PFSK-1 (cell line): ENCODE measurements around the gene GSE1.

Experiments
- FOXP2 ChIP-seq: optimal IDR thresholded peaks from 2 replicates; pipeline ENCODE3; 2011; ENCODE audit warnings: borderline replicate concordance, control low read depth, inconsistent platforms; ENCODE audit not compliant: insufficient read depth; ENCODE audit errors: extremely low read length, extremely low read depth
- POLR2AphosphoS5 ChIP-seq: IDR thresholded peaks from 2 replicates; pipeline ENCODE4 v1.6.1; 2012; ENCODE audit warnings: low read depth, mild to moderate bottlenecking, control low read depth, low read length, moderate library complexity
- SIN3A ChIP-seq: IDR thresholded peaks from 2 replicates; pipeline ENCODE4 v1.6.1; 2012; ENCODE audit warnings: mild to moderate bottlenecking, low read length, moderate library complexity, borderline replicate concordance; ENCODE audit not compliant: insufficient read depth
- TAF1 ChIP-seq: IDR thresholded peaks from 2 replicates; pipeline ENCODE4 v1.6.1; 2012; ENCODE audit warnings: low read length, control low read depth, borderline replicate concordance; ENCODE audit not compliant: insufficient read depth
- TF ChIP-seq, protein P1 (sequence below), 2 experiments: IDR thresholded peaks; 2 replicates each; pipeline versions ENCODE4 v1.6.1 to v1.8.0; 2011 to 2012; ENCODE audit warnings: low read depth in 2 of 2, low read length in 2 of 2, control low read depth in 1 of 2, inconsistent platforms in 1 of 2, mild to moderate bottlenecking in 1 of 2, moderate library complexity in 1 of 2; ENCODE audit not compliant: insufficient read depth in 1 of 2

DNA sequence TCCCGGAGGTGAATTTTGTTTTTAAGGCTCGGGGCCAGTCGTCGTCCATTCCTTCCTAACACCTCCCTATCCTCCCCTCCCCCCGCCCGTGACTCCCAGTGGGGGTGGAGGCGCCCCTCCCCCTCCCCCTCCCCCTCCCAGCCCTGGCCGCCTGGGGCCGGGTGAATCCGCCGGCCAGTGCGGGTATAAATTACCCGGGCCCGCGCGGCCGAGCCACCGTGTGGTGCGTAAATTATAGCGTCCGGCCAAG lies 2.0 kb upstream of the GSE1 start:
- TF ChIP-seq SIN3A = no peak
- no peak for TF ChIP-seq POLR2AphosphoS5
- TF ChIP-seq FOXP2 = no peak
- TF ChIP-seq, protein P1, sequence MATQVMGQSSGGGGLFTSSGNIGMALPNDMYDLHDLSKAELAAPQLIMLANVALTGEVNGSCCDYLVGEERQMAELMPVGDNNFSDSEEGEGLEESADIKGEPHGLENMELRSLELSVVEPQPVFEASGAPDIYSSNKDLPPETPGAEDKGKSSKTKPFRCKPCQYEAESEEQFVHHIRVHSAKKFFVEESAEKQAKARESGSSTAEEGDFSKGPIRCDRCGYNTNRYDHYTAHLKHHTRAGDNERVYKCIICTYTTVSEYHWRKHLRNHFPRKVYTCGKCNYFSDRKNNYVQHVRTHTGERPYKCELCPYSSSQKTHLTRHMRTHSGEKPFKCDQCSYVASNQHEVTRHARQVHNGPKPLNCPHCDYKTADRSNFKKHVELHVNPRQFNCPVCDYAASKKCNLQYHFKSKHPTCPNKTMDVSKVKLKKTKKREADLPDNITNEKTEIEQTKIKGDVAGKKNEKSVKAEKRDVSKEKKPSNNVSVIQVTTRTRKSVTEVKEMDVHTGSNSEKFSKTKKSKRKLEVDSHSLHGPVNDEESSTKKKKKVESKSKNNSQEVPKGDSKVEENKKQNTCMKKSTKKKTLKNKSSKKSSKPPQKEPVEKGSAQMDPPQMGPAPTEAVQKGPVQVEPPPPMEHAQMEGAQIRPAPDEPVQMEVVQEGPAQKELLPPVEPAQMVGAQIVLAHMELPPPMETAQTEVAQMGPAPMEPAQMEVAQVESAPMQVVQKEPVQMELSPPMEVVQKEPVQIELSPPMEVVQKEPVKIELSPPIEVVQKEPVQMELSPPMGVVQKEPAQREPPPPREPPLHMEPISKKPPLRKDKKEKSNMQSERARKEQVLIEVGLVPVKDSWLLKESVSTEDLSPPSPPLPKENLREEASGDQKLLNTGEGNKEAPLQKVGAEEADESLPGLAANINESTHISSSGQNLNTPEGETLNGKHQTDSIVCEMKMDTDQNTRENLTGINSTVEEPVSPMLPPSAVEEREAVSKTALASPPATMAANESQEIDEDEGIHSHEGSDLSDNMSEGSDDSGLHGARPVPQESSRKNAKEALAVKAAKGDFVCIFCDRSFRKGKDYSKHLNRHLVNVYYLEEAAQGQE (IDR thresholded peaks at IDR 0.05; ENCODE audit: insufficient read depth in 1 of 2, low read depth in 2 of 2, low read length in 2 of 2) = no peak
- no peak for TF ChIP-seq TAF1
